Upper lobe of left lung (tissue), 4 donors: Measurements from ENCODE around the gene TSHZ1.

Source experiments
- CTCF ChIP-seq, 6 experiments: fragments of 450-650 bp in 4 of 6; fragments of 200-600 bp in 2 of 6; sonication (generic) in 2 of 6; IDR thresholded peaks; one replicate each; pipeline ENCODE4 v1.5.1; 2016 to 2019; ENCODE audit warnings: antibody characterized with exemption in 6 of 6
- EP300 ChIP-seq, 4 donors: sonication (generic); formaldehyde crosslinking; IDR thresholded peaks; one replicate each; pipeline ENCODE4 v1.5.1; 2017; ENCODE audit warnings: antibody characterized with exemption in 4 of 4, control low read depth in 2 of 4

GRCh38 chr18:75253784-75254183, 43.2 kb downstream of the TSHZ1 start:
- TF ChIP-seq CTCF (IDR thresholded peaks at IDR 0.05) (no peak), EP300 (IDR thresholded peaks at IDR 0.05) (no peak)
